ENCODE results near the gene SCGB2A2. TPM values are rescaled to one million over a fixed set of nuclear protein-coding genes. Genes with fewer than 3 reads are reported as not detected.

SCGB2A2 gene
- total RNA-seq (2014; rRNA removed; shearing (Covaris generic)): not detected in 2 replicates

DNA sequence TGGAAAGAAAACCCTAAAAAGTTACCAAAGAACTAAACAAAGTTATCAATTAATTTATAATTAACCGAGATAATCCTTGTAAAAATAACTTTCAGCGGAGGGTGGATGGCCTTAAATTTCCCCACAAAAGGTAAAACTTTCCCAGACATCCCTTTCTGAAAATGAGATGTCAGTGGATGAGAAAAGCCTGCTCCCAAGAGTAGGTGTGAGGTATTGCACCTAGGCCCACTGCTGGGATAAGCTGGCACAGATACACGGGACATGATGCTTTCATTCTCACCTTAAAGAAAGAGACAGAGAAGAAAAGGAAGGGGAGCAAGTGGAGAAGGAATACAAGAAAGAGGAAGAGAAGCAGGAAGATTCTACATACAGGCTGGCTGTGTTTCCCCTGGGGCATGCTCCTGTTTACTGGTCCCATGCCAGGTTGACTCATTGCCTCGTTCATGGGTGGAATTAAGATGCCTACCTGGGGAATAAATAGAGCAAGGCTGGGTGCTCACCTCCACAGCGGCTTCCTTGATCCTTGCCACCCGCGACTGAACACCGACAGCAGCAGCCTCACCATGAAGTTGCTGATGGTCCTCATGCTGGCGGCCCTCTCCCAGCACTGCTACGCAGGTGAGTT, at the start of gene SCGB2A2:
Gene SCGB2A2 (plus strand): TSS at position 505 of the 625 bp plus-strand sequence. CDS start 59 bp downstream, at position 564.
- peak; percentile 24 for DNase-seq (ENCODE audit: low read depth)

DNA sequence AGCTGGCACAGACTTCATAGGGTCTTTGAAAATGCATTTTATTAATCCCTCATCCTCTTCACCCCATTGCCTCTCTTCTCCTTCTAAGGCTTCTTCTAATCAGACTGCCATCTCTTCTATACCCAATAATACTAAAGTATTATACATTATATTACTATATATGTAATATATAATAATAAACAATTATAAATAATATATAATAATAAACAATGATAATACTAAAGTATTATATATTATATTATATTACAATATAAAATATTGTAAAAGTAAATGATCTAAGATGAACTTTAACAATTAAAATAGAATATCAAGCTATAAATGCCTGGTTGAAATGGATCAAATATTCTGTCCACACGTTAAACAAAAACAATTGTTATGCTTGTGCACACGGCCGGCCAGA, 48.5 kb upstream of the SCGB2A2 start:
- DNase-seq (ENCODE audit: low read depth): no peak

DNA sequence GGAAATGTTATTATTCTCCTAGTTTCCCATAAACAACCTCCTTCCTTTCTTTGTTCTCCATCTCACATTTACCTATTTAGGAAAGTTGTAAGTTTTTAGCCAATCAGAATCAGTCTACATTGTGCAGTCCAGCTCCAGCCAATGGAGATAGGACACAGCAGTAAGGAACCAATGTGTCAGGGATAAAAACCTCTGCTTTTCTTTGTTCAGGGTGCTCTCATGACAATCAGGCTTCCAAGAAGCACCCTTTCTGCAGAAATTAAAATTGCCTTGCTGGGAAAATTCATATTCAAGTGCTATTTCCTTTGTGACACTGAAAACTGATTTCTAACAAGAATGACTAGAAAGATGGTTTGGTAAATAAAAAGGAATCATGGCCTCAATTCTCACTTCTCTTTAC, 46.9 kb upstream of the SCGB2A2 start:
- no peak for DNase-seq (ENCODE audit: low read depth)

DNA sequence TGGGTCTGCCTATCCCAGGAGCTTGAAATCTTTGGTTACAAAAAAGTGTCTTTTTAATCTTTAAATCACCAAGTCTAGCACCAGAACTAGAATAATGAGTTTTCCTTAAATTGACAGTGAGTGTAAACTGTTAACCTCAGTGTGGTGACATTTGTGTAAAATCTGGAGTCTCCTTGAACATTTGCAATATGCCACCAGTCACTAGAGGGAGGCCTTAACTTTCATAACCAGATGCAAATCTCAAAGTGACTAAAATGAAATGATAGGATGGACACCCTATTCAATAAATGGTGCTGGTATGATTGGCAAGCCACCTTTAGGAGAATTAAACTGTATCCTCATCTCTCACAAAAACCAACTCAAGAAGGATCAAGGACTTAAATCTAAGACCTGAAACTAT, 36.2 kb upstream of the SCGB2A2 start:
- no peak for DNase-seq (ENCODE audit: low read depth)

DNA sequence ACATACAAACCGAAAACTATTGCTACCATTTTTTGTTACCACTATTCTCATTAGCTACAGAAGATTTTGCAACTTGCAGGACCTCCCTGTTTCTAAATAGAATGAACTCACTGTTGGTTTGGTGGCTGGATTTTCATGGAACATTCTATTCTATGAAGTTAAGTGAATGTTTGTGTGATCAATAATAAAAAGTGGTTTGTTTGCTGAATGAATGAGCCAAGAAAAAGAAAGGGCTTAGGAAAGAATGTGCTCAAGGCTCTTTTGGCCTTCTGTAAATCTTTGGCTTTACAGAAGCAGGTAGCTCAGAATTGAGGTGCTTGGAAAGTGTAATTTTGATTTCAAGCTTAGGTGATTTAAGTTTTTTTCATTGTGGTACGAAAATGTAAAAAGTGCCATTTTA, 33.8 kb upstream of the SCGB2A2 start:
- DNase-seq (ENCODE audit: low read depth): no peak

DNA sequence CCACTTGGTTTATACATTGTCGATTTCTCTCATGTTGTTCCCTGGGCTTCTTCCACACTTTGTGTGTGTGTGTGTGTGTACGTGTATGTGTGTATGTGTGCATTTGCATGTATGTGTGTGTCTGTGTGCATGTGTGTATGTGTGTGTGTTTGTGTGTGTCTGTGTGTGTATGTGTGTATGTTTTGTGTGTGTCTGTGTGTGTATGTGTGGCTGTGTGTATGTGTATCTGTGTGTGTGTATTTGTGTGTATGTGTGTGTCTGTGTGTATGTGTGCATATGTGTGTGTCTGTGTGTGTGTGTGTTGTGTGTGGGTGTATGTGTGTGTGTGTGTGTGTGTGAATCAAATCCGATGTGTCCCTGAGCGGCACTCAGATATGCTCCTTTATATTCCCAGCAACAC, 32.5 kb upstream of the SCGB2A2 start:
- DNase-seq (ENCODE audit: low read depth): no peak

DNA sequence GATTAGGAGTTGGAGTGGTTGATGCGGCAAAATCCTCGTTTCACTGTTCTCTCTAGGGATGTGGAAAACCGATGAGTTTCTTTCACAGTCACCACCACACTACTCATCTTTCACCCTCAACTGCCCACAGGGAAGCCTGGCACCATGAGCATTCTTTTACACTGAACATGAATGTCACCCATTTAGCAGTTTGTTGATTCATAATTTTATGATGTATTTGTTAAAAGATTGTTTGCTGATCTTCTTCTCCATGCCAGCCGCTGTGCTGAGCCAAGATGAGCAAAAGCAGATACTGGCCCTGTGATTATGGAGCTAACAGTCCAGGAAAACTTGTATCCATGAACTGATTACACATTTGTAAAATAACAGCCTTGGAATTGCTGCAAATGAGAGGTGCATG, 31.8 kb upstream of the SCGB2A2 start:
- DNase-seq (ENCODE audit: low read depth): no peak

DNA sequence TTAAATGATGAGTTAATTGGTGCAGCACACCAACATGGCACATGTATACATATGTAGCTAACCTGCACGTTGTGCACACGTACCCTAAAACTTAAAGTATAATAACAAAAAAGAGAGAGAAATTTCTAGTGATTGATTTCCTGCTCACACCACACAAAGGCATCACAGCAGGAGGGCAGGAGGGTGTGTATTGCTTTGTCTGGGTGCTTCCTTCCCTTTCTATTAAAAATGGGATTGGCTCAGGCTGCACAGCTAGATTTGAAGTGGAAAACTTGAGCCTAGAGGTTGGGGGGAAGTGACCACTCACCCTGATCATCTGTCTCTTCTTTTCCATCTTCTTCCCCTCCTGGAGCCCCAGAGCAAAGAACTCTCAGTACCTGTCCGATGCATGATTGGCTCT, 28.9 kb upstream of the SCGB2A2 start:
- no peak for DNase-seq (ENCODE audit: low read depth)

DNA sequence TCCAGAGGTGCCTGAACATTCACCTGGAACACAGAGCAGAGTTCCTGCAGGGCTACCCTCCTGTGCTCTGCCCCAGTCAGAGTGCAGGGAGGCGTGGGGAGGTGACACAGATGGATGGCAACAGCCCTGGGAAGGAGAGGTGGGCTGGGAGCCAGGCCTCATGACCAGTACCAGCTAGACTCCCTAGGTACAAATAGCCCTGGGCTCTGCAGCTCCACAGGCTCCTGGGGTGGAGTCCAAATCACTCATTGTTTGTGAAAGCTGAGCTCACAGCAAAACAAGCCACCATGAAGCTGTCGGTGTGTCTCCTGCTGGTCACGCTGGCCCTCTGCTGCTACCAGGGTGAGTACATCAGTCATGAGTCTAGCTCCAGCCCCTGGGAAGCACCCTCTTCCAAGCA, 27.9 kb upstream of the SCGB2A2 start, which contains the start of gene SCGB1D2:
Gene SCGB1D2 (plus strand): TSS at position 219 of the 400 bp plus-strand sequence. CDS start 69 bp downstream, at position 288.
- DNase-seq (ENCODE audit: low read depth): peak; percentile 59

DNA sequence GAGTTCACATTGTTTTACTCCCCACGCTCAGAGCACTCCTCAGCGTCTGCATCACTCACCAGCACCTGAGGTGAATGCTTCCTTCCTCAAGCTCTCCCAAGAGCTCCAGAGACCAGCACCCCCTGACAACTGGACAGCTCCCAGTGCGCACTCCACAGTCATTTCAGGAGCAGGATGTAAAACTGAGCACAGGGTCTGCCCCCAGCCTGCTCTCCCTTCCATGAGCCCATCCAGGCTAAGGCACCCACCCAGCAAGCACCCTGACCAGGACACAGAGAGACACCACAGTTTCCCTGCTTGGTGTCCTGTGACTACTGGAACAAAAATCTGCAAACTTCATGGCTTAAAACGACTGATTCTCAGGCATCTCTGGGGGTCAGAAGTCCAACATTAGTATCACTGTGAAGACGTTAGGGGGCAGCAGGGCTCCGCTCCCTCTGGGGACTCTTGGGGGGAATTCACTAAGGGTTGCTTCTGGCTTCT, 24.6 kb upstream of the SCGB2A2 start:
- peak; percentile 30 for DNase-seq (ENCODE audit: low read depth)

DNA sequence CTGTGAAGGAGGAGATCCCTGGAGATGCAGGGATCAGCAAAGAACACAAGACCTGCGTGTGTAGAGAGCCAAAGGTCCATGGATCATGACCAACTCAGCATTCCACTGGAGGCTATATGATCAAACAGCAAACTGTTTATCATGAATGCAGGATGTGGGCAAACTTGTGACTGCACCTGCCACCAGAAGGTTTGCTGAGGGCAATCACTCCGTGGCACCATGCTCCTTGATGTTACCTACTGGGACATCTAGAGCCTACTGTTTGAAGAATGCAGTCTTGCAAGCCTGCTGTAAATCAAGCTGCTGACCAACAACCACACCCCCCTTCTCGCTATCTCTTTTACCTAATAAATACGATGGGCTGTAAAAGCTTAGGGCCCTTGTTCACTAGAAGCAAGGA, 18.3 kb upstream of the SCGB2A2 start:
- no peak for DNase-seq (ENCODE audit: low read depth)

DNA sequence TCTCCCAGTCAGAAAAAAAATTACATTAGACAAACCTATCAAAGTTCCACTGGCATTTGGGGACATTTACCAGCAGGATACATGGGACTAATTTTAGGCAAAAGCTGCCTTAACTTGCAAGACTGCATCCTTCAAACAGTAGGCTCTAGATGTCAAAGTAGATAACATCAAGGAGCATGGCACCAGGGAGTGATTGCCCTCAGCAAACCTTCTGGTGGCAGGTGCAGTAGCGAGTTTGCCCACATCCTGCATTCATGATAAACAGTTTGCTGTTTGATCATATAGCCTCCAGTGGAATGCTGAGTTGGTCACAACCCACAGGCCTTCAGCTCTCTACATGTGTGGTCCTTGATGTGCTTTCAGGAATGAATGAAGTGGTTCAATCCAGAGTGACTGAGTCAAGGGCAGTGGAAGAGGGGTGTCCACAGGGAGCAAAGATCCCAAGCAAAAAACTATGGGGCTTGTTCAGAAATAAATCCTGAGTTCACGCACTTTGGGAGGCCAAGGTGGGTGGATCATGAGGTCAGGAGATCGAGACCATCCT, 15.9 kb upstream of the SCGB2A2 start:
- DNase-seq (ENCODE audit: low read depth): no peak

DNA sequence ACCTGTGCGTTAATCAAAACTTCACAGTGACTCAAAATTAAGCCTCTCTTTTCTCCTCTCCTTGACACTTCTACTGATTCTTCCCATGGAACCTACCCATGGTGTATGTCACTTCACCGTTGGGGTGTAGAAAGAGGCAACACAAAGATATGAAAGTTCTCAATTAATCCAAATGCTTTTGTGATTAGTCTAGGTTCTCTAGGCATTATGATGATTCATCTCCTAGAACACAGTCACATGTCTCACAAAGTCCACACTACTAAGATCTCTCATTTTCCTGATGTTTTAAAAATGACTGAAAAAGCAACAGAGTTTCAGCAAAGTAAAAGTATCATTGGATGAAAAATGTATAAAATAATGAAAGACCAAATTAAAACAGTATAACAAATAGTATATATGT, 13.7 kb upstream of the SCGB2A2 start:
- no peak for DNase-seq (ENCODE audit: low read depth)

DNA sequence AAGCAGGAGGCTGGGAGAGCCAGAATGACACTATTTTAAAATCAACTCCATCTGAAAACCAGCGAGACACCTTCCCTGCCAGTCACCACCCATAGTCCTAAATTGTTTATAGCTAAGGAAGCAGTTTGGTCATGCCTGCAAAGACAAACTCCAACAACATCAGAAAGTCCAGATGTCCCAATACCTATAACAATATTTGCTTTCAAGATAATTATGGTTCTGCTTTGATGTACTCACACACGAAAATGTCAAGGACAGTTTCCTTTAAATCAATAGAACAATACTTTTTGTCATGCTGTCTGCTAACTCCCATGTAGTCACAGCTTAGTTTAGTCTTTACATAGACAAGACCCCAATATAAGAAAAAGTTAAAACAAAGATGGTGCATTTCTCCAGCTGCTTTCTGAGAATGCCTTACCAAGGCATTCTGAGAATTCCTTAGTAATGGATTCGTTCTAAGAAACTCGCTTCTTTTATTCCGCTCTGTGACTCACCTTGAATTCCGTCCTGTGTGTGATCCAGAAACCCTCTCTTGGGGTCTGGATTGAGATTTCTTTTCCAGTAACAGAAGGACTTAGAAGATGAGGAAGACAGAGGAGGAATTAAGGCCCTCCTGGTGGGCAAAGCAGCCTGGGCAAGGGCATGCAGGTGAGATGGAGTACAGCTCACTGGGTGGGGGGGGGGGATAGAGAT, 9.6 kb upstream of the SCGB2A2 start:
- DNase-seq (ENCODE audit: low read depth): no peak

DNA sequence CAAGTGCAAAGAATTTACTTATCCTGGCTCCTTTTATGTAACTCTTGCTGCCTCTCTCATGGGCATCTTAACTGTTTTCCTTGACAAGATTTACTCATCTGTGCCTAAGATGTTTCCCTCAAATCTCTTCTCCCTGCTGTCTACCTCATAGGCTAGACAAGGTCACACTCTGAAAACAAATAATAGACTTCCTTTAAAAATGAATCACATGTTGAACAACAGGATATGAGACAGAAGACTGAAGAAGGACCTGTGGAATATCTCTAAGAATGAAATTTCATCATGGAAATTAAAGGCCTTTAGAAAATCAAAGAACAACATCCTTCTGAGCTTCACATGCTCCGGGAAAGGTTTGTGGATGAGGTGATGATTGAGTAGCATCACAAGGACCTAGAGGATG, 6.0 kb upstream of the SCGB2A2 start:
- DNase-seq (ENCODE audit: low read depth): peak; percentile 3

DNA sequence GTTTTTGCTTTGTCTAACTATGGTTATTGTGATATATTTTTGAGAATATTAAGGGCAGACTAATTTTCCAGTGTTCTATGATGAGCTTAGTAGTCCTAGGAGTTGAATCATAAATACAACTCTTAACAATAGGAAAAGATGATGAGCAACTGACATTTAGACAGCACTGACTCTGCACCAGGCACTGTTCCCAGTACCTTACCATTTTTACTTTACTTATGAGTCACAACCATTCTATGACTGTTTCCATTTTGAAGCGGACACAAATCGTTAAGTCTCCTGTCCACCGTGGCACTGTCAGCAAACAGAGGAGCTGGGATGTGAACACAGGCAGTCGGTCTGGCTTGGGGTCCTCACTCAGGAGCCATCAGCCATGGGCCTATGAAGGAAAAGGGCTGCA, 3.4 kb upstream of the SCGB2A2 start:
- peak; percentile 52 for DNase-seq (ENCODE audit: low read depth)

DNA sequence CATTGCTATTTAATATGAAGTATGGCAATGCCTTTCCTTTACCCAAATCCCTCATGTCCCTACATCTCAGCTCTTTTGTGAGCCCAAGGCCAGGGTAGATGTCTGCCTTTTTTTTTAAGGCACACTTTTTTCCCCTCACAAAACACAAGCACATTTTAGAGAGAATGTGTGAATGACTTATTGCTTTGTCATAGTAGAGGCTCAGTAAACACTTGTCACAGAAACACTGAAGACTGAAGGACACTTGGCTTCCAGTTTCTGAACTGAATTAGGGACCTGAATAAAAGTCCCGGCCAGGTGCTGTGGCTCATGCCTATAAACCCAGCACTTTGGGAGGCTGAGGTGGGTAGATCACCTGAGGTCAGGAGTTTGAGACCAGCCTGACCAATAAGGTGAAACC, 2.9 kb upstream of the SCGB2A2 start:
- no peak for DNase-seq (ENCODE audit: low read depth)

DNA sequence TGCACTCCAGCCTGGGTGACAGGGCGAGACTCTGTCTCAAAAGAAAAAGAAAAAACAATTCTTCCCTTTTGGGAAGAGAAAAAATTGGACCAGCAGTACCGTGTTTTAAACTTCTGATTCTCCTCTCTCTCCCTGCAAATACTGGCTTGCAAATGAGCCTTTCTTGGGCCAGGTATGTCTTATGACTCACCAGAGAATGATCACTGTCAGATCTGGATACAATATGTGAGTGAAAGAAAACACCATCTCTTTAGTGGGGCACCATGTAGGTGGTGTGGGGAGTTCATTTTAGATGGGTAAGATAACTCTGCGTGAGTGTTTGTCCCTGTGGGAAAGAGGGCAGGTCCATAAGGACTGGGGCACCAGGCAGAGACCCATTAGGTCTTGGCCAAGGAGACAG, 2.4 kb upstream of the SCGB2A2 start:
- DNase-seq (ENCODE audit: low read depth): peak; percentile 3

DNA sequence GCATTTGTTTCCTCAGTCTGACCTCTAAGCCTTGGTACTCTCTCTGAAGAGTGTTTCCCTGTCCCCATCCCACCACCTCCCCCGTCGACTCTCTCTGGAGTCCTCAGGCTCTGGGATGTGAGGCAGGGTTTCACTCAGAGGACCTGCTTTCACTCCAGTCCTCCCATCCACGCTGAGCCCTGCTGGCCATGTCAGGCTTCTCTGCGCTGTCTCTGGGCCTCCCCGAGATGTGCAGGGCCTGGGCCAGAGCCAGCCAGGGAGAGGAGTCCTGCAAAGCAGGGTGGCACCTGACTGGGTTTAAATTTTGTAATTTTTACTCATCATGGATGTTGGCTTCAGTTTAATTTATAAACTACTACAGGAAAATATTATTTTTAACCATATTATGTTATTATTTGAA, 3.3 kb downstream of the SCGB2A2 start:
- DNase-seq (ENCODE audit: low read depth): no peak

DNA sequence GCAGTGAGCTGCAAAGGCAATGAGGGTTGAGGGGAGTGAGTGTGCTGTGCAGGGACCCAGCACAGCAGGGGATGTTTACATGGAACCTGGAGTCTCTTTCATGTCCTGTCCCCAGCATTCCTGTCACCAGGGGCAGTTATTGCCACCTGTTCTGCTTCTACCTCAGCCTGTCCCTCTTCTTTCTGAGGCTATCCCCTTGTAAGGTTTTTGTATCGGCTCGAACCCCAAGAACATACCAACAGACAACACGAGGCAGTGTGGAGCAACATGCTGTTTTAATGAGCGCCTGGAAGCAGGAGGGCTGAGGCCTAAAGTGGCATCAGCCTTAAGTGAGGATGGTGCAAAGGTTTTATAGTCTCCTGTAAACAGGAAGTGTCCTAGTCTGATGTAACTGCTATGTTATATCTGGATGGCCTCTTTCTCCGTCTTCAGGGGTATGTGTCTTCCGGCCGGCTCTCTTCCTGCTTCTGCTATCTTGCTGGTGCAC, 3.9 kb downstream of the SCGB2A2 start:
- no peak for DNase-seq (ENCODE audit: low read depth)

DNA sequence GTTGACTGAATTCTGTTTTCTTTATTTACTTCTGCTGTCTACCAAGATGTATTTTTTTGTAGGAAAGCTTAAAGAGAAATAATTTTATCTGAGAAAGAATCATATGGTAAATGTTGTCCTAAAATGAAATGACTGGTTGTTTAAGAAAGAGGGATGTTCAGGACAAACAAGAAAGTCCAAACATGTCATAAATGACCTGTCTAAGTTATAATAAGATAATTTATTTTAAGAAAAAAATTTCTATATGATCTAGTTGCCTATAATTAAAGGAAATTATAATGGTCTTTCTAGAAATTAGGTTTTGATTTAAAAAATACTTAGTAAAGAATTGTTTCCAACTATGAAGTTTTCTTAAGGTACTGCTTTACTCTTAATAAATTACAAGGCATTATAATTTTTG, 10.5 kb downstream of the SCGB2A2 start:
- no peak for DNase-seq (ENCODE audit: low read depth)

DNA sequence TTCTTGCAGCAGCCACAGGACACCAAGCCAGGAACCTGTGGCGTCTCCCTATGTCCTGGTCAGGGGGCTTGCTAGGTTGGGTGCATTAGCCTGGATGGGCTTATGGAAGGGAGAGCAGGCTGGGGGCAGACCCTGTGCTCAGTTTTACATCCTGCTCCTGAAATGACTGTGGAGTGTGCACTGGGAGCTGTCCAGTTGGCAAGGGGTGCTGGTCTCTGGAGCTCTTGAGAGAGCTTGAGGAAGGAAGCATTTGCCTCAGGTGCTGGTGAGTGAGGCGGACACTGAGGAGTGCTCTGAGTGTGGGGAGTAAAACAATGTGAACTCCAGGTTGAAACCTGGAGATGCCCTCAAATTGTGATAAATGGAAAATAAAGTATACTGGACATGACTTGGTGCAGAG, 25.5 kb downstream of the SCGB2A2 start:
- peak; percentile 33 for DNase-seq (ENCODE audit: low read depth)

DNA sequence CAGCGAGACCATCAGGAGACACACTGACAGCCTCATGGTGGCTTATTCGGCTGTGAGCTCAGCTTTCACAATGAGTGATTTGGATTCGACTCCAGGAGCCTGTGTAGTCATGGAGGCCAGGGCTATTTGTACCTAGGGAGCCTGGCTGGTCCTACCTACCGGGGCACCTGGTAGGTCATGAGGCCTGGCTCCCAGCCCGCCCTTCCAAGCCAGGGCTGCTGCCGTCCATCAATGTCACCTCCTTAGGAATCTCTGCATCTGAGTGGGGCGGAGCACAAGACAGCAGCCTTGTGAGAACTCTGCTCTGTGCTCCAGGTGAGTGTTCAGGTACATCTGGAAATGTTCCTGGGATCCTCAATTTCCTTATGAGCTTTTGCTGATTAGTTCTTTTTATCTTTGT, 29.0 kb downstream of the SCGB2A2 start, which contains the start of gene SCGB1D4:
Gene SCGB1D4 (minus strand): TSS at position 101 of the 400 bp plus-strand sequence. CDS start 65 bp downstream, at position 36.
- DNase-seq (ENCODE audit: low read depth): no peak

Measured in M059J (cell line).